C4-2B (cell line): ENCODE data around the gene ARHGAP32.

Experiments used
- ZFX ChIP-seq: fragments of 450-650 bp; IDR thresholded peaks from 2 replicates; pipeline ENCODE4 v1.6.1; 2017
- TF ChIP-seq, protein P1 (sequence below): fragments of 450-650 bp; conservative IDR thresholded peaks from 2 replicates; pipeline ENCODE4 v1.5.1; 2017; ENCODE audit warnings: mild to moderate bottlenecking

DNA sequence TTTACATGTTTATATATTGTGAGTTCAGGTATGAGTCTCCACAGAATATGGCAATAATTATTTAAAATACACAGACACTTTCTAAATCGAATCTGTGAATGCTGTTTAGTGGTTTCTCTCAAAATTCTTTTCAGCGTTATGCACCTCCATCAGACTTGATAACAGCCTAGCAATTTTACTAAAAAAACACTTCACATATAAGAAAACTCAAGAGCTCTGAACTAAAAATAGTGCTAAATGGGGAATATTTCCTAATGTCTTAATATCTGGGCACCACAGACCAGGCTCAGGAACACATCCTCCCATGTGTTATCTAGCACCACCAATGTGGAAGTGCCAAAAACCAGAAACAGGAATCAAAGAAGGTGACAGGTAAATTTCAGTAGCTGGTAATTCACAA, 47.9 kb downstream of the ARHGAP32 start:
- TF ChIP-seq, protein P1, sequence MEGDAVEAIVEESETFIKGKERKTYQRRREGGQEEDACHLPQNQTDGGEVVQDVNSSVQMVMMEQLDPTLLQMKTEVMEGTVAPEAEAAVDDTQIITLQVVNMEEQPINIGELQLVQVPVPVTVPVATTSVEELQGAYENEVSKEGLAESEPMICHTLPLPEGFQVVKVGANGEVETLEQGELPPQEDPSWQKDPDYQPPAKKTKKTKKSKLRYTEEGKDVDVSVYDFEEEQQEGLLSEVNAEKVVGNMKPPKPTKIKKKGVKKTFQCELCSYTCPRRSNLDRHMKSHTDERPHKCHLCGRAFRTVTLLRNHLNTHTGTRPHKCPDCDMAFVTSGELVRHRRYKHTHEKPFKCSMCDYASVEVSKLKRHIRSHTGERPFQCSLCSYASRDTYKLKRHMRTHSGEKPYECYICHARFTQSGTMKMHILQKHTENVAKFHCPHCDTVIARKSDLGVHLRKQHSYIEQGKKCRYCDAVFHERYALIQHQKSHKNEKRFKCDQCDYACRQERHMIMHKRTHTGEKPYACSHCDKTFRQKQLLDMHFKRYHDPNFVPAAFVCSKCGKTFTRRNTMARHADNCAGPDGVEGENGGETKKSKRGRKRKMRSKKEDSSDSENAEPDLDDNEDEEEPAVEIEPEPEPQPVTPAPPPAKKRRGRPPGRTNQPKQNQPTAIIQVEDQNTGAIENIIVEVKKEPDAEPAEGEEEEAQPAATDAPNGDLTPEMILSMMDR, result no peak
- TF ChIP-seq ZFX, result no peak
